GM21390 (cell line): ENCODE data around the gene GC.
A peak's percentile ranks its signal among the peaks of the same experiment; 100 is the strongest.
"Not testable (repeated sequence)": the region's sequence is repeated elsewhere in the genome, so short reads cannot be mapped to it uniquely, and the experiment has no call there.

Experiments used
- ATAC-seq: cut with Tn5 transposase; IDR thresholded peaks from one replicate; pipeline ENCODE4 v1.9.1; 2021; ENCODE audit not compliant: unreplicated experiment

GC gene

DNA sequence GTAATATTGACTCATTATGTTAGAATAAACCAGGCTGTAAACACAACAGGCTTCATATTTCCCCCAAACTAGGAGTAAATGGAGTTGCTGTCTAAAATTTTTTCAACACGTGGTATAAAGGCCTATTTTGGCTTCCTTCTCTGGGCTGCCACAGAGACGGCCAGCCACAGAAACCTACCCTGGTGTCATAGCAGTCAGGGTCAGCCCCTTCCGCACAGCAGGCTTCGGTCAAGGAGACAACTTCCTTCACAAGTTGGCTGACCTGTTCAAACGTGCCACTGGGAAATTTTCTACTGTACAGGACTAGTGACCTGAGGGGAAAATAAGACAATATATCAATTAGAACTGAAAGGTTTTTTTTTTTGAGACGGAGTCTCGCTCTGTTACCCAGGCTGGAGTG, 15.8 kb downstream of the GC start:
- ATAC-seq, result no peak

DNA sequence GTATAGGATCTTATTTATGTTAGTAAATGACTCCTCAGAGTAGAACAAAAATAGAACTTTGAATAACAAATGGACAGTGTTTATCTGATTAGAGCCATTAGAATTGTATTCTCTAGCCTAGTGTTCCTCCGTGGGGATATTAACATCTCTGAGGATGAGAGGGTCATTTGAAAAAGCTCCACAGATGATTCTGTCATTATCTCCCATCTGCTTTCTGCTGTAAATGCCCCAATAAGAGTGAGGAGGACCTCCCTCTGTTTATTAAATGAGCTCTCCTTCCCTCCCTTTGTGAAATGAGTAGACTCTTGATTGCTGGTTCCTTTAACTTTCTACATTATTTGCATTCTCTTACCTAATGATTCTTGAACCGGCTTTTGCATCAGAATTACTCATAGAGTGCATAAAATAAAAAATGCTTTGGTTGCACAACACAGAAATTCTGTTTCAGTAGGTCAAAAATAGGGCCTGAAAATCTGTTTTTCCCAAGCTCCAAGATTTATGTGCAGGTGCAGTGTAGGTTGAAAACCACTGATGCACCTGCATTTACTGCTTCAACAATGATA, 18.0 kb downstream of the GC start:
- no peak for ATAC-seq

DNA sequence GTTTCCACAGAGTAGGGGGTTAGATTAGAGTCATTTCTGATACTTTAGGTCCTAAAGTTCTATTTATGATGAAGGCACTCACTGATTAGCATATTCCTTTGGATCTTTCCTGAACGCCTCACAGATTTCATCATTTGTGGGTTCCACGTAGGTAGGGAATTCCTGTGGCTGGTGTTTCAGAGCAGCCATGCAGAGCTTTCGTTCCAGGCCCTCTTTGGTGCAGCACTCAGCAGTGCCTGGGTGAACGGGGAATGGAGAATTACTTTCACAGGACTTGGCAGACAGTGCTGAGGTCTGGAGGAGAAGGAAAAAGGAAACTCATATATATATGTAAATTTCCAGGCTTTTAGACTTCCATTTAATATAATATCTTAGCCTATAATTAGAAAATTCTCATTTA, 18.5 kb downstream of the GC start:
- no peak for ATAC-seq

DNA sequence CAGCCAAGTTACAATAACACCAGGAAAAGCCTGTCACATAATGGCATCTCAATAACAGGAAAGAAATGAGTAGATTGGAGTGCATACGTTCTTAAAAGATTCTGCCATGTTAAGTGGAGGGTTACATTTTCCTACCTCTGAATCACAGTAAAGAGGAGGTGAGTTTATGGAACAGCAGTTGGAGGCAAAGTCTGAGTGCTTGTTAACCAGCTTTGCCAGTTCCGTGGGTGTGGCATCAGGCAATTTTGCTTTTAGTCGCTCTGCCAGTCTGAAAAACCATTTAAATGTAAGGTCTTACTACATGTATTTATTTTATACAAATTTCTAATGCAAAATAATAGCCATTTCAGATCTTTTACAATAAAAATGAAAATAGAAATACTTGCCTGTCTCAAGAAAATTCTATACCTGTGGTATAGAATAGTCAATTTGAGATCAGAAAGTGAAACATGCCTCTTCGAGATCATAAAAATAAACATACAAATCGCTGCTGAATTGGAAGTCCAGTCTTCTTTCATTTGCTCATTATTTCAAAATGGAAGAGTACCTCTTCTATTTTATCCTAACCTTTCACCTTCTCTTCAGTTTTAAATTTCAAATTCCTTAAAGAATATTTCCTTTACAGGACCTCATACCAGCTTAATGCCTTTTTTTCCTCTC, 31.4 kb downstream of the GC start:
- ATAC-seq, result no peak

DNA sequence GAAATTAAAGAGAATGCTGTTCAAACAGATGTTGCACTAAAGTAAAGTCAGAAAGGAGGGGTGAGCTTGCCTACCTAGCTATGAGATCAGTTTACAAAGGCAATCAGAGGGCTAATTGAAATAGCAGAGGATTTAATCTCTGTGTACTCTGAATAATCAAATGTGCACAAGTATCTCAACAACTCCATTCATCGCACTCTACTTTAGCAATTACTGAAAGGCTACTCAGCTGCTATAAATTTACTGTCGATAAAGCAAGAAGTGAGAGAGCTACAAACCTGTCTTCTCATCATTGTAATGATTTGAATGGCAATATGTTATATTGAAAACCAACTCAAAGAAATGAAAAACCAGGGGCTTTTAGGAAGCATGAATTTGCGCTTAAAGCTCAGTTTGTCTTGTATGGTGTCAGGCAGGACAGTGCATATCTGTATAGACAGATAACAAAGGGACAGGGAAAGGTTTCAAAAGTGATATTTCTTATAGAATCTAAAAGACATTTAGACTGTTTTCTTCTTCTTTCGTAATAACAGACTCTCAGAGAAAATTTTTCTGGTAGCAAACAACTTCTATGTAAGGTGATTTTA, 34.8 kb downstream of the GC start:
- no peak for ATAC-seq

DNA sequence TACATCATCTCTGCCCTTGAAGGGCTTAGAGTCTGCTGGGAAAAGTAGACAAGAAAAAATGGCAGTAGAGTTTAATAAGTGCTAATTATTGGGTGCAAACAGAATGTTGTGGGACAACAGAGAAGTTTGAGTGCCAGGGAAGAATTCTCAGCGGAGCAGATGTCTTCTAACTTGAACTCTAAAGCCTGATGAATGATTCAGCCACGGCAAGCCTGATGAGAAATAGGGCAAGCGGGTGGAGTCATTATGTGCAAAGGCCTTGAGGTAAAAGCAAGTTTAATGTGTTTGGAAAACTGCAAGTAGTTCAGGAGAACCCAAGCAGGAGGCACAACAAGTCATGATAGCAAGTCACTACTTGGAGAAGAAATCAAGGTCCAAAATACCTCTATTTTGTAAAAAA, 37.5 kb downstream of the GC start:
- ATAC-seq, result no peak

DNA sequence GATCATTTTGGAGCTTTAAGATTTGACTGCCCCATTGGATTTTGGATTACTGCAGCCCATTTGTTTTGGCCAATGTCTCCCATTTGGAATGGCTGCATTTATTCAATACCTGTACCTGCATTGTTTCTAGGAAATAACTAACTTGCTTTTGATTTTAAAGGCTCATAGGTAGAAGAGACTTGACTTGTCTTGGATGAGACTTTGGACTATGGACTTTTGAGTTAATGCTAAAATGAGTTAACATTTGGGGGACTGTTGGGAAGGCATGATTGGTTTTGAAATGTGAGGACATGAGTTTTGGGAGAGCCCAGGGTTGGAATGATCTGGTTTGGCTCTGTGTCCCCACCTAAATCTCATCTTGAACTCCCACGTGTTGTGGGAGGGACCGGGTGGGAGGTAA, 45.1 kb downstream of the GC start:
- not testable (repeated sequence) for ATAC-seq

DNA sequence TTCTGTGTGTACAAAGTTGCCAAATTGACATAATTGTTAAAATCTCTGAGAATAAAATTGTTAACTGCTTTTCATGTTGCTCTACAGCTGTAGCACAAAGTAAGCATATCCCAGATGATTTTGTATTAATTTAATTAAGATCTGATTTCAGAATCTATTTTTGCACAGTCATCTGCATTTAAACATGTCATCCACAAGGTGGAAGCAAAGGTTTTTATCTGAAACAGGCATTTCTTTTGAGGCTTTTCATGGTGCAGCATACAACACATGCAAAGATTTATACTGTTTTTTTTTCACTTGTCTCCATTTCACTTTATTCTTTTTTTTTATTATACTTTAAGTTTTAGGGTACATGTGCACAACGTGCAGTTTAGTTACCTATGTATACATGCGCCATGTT, 51.2 kb downstream of the GC start:
- ATAC-seq, result no peak

DNA sequence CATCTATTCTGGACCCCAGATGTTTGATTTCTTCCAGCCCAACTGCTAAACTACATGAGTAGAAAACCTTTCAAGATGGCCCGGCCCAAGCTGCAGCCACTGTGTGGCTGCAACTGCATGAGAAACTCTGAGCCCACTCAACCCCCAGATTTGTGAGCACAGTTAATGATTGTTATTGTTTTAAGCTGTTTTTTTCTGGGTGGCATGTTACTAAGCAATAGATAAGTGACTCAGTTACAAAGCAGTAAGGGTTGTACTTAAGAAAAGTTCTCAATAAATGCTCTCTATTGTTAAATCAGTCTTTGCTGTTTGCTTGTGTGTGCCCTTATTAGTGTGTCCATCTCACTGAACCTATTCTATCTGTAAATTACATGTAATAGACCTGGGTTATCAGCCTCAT, 51.8 kb downstream of the GC start:
- no peak for ATAC-seq

DNA sequence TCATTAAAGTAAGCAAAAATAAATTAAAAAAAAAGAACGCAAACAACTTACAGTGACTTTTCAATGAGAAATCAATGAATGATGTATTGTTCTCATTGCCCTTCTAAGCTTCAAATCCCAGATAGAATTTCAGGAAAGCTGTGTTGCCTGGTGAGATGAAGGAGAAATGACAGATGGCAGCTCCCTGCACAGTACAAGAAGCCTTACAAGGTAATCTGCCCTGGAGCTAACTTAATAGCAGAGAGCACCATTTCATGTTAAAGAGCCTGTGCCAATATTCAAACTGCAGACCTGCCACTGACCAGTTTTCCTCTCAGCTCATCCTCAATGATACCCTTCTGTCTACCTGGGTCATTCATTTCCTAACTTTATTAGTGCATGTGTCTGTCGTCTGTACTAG, 54.0 kb downstream of the GC start:
- no peak for ATAC-seq

DNA sequence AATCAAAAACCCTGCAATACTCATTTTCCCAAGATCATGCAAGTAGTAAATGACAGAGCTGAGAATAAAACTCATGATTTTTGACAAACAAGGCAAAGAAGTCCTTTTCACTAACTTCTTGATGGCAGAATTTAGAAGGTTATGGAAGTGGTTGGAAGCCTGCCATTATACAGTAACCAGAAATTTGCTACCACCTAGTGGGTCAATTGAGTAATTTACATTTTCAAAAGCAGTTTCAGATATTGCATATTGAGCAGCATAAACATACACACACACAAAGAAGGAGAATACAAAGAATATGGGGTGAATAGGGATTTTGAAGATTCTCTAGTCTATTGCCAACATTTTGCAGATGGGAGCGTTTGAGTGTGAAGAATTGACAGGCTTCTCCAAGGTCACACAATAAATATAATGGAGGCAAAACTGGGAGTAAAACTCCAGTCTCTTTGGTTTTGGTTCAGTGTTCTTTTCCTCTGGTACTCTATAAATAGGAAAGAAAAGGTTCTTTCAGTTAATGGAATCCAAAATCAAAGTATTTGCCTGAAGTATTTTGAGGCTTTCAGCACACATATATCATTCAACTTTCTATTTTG, 70.2 kb downstream of the GC start:
- peak; percentile 79 for ATAC-seq

DNA sequence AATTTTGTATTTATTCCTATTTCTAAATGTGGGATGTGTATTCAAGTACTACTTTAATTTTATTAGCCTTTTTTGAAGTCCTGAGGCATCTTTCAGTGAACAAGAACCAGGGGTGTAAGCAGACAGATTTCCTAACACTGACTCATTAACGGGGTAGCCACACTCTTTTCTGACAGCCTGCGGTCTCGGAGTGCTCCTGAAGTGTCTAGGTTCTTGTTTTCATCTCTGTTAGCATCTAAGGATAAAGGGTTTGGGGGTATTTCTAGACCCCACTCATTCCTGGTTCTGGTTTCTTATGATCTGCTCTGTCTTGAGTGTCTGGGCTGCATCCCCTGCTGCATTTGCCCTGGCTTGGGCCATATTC, 71.9 kb downstream of the GC start:
- no peak for ATAC-seq

DNA sequence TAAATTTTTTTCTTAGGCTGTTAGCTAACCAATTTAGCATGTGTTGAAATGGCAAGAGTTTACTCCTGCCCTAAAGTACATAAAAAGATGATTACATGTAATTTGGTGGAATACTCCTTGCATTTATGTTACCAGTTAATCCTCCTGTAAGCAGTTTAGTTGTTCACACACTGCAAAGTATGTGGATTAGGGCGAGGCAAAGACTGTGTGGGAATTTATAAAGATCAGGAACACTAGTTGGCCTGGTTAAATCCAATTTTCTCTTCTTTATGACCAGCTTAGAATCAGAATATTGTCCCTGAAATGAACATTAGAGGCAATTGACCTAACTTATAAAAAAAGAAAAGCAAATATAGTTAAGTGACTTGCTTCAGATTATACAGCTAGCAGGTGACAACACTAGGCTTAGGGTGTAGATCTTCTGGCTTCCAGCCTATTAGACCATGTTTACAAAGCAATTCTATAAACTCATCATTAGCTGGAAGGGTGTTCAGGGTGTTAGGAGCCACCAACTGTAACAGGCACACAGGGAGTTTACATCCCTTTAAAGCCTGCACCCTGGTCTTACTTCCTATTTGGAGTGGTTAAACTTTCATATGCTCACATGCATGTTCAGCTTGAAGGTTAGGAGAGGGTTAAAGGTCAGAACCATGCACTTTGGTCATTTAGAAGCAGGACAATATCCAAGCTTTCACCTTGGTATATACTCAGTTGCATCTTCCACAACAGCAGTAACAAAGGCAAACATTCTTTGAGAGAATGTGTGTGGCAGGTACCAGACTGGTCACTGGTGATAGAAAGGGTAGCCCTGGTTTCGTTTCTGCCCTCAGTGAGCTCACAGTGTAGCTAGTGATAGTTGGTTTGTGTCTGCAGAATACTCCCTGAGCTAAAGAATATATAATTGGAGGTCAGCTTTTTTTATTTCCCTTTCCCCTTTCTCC, 72.6 kb downstream of the GC start:
- ATAC-seq, result no peak

DNA sequence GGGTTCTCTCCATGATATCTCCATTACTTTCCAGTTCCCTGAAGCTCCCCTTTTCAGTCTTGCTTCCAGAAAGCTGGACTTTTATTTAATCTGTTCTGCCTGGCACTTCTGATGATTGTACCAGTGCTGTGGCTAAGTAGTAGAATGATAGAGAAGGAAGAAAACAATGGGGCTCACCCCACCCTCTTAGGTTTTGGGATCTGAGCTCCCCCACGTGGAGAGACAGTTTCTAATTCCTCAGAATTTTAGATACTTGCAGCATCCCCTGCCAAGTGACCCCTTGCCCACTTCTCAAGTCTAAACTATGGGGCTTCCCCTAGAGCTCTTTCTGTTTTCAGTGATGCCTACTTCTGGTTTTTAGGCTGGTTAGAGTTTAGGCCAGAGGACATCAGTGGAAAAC, 73.9 kb downstream of the GC start:
- no peak for ATAC-seq

DNA sequence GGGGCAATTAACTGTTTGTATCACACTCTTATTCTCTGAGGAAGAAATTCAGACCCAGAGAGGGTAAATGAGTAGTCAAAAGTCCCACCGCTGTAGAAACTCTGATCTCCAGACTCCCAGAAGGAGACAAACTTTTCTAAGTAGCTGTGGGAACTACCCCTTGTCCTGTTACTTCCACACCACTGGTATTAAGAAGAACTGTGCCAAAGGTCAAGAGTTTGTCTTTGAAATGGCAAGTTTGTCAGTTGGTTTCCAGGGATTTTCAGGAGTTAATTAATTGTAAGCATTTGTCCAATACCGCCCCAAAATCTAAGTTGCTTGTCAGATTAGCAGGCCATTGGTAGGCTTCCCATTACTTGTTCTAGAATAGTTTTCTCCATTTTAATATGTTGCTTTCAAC, 85.7 kb downstream of the GC start:
- ATAC-seq, result no peak

DNA sequence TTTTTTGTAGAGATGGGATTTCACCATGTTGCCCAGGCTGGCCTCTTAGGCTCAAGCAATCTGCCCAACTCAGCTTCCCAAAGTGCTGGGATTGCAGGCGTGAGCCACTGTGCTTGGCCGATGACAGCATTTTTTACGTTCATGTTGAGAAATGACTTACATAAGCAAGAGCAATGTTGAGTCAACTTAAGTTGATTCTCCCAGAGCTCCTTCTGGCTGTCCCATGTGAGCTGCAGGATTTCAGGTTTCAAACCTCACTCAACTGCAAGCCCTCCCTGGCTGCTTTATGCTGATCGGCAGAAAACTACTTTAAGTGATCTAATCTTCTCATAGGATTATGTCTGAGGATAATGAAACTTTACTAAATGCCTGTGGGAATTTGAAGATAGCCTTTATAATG, 86.8 kb downstream of the GC start:
- ATAC-seq, result no peak

DNA sequence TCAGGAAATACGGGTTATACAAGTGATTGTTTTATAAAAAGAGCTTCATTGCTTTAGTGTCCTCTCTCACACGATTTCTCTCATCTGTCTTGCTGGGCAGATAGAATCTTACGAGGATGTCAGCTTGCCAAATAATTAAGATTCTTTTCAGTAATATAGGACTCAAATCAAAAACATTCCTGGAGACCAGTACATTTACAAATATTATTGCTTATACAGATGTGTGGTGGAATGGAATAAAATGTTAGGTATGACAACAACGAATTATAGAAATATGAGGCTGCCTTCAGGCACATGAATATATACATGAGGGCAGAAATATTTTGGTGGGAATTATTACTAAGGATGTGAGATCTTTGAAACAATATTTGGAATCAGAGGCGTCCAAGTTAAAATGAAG, 88.9 kb downstream of the GC start:
- no peak for ATAC-seq

DNA sequence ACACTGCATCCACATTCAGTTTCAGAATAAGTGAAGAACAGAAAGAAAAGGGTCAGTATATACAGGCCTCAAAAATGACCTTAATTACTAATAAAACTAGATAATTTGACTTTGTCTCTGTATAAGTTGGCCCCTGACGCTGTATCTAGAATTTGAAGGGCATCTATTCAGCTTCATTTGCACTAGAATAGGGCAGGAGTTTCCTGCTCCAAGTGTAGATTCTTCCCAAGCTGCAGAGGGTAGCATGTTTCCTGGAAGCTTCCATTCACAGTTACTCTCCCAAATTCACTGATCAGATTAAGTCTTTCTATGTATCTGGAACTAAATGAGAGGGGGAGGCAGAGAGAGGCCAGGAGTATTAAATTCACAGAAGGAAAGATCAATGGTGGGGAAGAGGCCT, 90.9 kb downstream of the GC start:
- ATAC-seq, result no peak

DNA sequence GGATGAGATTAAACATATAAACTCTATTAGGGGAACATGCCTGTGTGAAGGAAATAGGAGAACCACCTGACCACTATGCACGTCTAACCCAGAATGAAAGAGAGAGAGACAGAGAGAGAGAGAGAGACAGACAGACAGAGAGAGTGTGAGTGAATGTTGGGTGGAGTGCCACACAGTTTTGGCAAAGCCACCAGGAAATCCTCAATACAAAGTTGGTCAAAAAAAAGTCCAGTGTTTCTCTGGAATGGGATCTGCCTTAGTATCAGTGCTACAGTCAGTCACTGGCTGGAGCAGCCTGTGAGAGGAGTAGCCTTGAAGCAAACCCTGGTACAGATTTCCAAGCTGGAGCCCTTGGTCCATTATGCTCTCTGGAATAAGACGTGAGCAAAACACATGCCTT, 91.7 kb downstream of the GC start:
- ATAC-seq, result no peak
